Upper lobe of left lung (tissue), 6 donors: ENCODE results near the gene NAGK. TPM values are rescaled to one million over a fixed set of nuclear protein-coding genes. Genes with fewer than 3 reads are reported as not detected.

Experiments
- ATAC-seq, 2 donors: fragments of 200-7000 bp; cut with Tn5 transposase; one replicate each; pipeline ENCODE4 v1.9.1; 2022; ENCODE audit warnings: mild to moderate bottlenecking in 2 of 2, moderate library complexity in 2 of 2; ENCODE audit not compliant: low FRiP score in 2 of 2
- DNase-seq, 2 donors: peaks; one replicate each; pipeline ENCODE4 v3.0.0-alpha.2; 2019 to 2020
- H3K27ac ChIP-seq, 4 donors: fragments of 200-600 bp; sonication (generic); one replicate each; pipeline ENCODE4 v1.5.1; 2016 to 2019
- H3K27me3 ChIP-seq, 4 donors: fragments of 200-600 bp; sonication (generic); one replicate each; pipeline ENCODE4 v1.5.1; 2017 to 2019
- H3K36me3 ChIP-seq, 4 donors: fragments of 200-600 bp; sonication (generic); one replicate each; pipeline ENCODE4 v1.5.1; 2016 to 2019
- H3K4me1 ChIP-seq, 4 donors: fragments of 200-600 bp; sonication (generic); one replicate each; pipeline ENCODE4 v1.5.1; 2018 to 2019
- H3K4me3 ChIP-seq, 4 donors: fragments of 200-600 bp; sonication (generic); one replicate each; pipeline ENCODE4 v1.5.1; 2017 to 2019; ENCODE audit warnings: mild to moderate bottlenecking in 2 of 4, moderate library complexity in 1 of 4
- H3K9me3 ChIP-seq, 4 donors: fragments of 200-600 bp; sonication (generic); one replicate each; pipeline ENCODE4 v1.5.1; 2018 to 2019
- CTCF ChIP-seq, 6 experiments: fragments of 450-650 bp in 4 of 6; fragments of 200-600 bp in 2 of 6; sonication (generic) in 2 of 6; IDR thresholded peaks; one replicate each; pipeline ENCODE4 v1.5.1; 2016 to 2019; ENCODE audit warnings: antibody characterized with exemption in 6 of 6
- EP300 ChIP-seq, 4 donors: sonication (generic); formaldehyde crosslinking; IDR thresholded peaks; one replicate each; pipeline ENCODE4 v1.5.1; 2017; ENCODE audit warnings: antibody characterized with exemption in 4 of 4, control low read depth in 2 of 4
- POLR2A ChIP-seq, 4 donors: fragments of 450-650 bp; IDR thresholded peaks; one replicate each; pipeline ENCODE4 v1.5.1; 2016 to 2017; ENCODE audit warnings: antibody characterized with exemption in 4 of 4, mild to moderate bottlenecking in 2 of 4
- POLR2AphosphoS5 ChIP-seq, 2 donors: sonication (generic); formaldehyde crosslinking; IDR thresholded peaks; one replicate each; pipeline ENCODE4 v1.5.1; 2017; ENCODE audit warnings: antibody characterized with exemption in 2 of 2
- WGBS, 2 donors: methylation state at CpG; one replicate each; pipeline ENCODE4 v1.1.5; 2017 to 2018; 5-methylcytosine and 5-hydroxymethylcytosine counted together
- total RNA-seq, 6 donors: library from RNA; depleted of rRNA in 4 of 6; stranded (reverse); fragments of >200 nt in 4 of 6; gene quantifications; one replicate each; pipeline versions ENCODE4 v1.1.0 to v1.2.1, GENCODE V29; 2016 to 2021
- donor health status: DM: no; HTN: no; CAD: no; lungs with moderate emphysema.
- donor health status: DM: no; HTN: yes; CAD: no; lungs with severe emphysema.

The NAGK gene
- total RNA-seq, 6 donors from 2014 or later: 51.4 to 157 (median 139) TPM

DNA sequence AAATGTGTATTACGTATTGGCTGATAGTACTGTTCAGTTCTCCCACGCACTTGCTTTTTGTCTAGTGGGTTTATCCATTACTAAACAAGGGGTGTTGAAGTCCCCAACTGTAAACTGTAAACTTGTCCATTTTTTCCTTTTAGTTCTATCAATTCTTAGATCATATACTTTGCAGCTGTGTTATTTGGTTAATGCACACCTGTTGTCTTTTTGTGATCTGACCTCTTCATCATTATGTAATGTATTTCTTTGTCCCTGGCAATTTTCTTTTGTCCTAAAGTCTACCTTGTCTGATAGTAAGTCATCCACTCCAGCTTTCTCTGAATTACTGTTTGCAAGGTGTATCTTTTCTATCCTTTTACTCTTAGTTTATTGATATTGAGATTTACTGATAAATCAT, 39.6 kb downstream of the NAGK start:
- TF ChIP-seq POLR2AphosphoS5 (IDR thresholded peaks at IDR 0.05) (no peak), EP300 (IDR thresholded peaks at IDR 0.05) (no peak), CTCF (IDR thresholded peaks at IDR 0.05) (no peak), POLR2A (IDR thresholded peaks at IDR 0.05) (no peak)
- Histone ChIP-seq H3K36me3 (peaks cover 0 to 11% (median 2%) of the 10 kb centered on the region in 4 donors), H3K27ac (no peak overlapping the region), H3K27me3 (no peaks in the 10 kb centered on the region), H3K9me3 (no peaks in the 10 kb centered on the region), H3K4me3 (no peak overlapping the region), H3K4me1 (no peaks in the 10 kb centered on the region)
- no peak for DNase-seq
- no peak for ATAC-seq
- 95 to 98% methylated on average over 2 of the region's 2 CpGs for WGBS, 2 donors

DNA sequence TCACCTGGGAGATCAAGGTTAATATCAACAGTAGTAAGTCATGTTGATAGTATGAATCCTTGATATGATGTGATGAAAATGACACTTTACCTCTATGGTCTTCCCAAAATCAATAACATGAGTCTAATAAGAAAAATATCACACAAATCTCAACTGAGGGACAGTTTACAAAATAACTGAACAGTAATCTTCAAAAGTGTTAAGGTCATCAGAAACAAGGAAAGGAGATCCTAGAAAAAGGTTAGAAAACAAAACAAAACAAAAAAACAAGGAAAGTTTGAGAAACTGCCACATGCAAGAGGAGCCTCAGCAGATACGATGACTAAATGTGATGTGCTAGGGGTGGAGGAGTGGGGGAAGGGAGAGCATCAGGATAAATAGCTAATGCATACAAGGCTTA, 45.4 kb downstream of the NAGK start:
- no peak overlapping the region for H3K4me3 ChIP-seq
- H3K27ac ChIP-seq: no peak overlapping the region
- H3K9me3 ChIP-seq: no peaks in the 10 kb centered on the region
- H3K4me1 ChIP-seq: no peaks in the 10 kb centered on the region
- ATAC-seq (no peak), DNase-seq (no peak)
- H3K36me3 ChIP-seq: peaks cover 0 to 42% (median 4%) of the 10 kb centered on the region in 4 donors
- TF ChIP-seq POLR2A (IDR thresholded peaks at IDR 0.05) (no peak), POLR2AphosphoS5 (IDR thresholded peaks at IDR 0.05) (no peak), CTCF (IDR thresholded peaks at IDR 0.05) (no peak)
- H3K27me3 ChIP-seq: no peaks in the 10 kb centered on the region
- 100% methylated on average over 1 of the region's 1 CpG for WGBS, 2 donors

- no peak for TF ChIP-seq EP300 (IDR thresholded peaks at IDR 0.05)
- no peak for TF ChIP-seq CTCF (IDR thresholded peaks at IDR 0.05)
- no peak for TF ChIP-seq POLR2AphosphoS5 (IDR thresholded peaks at IDR 0.05)
- no peak for TF ChIP-seq POLR2A (IDR thresholded peaks at IDR 0.05)
- H3K27ac ChIP-seq: no peak overlapping the region
- no peaks in the 10 kb centered on the region for H3K4me1 ChIP-seq
- ATAC-seq: no peak
- no peaks in the 10 kb centered on the region for H3K27me3 ChIP-seq
- no peaks in the 10 kb centered on the region for H3K9me3 ChIP-seq
- H3K4me3 ChIP-seq: no peak overlapping the region
- DNase-seq: no peak
- peaks cover 0 to 55% (median 9%) of the 10 kb centered on the region in 4 donors for H3K36me3 ChIP-seq
These were observed 48.6 kb downstream of the NAGK start for GRCh38 chr2:71117063-71117462.

DNA sequence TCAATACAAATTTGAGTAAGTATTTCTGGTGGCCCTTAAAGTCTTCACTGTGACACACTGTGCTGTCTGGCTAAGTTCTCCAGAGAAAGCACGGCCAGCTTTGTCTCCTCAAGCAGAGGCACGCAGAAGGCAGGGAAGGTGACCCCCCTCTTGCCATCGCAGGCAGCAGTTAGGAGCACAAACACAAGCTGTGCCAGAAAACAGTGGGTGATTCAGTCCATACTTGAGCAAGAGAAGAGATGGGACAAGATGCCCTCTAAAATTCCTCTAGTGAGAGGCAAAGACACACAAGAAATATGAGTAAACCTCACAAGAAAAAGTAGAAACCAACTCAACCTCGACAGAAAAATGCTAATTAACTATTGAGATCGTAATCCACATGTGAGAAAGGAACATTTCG, 51.7 kb downstream of the NAGK start:
- ATAC-seq: no peak

More for the DNA sequence above, 51.7 kb downstream of the NAGK start:
- 83 to 90% methylated on average over 6 of the region's 6 CpGs for WGBS, 2 donors
- no peak for DNase-seq
- no peaks in the 10 kb centered on the region for H3K27me3 ChIP-seq
- H3K9me3 ChIP-seq: no peaks in the 10 kb centered on the region
- peaks cover 0 to 67% (median 10%) of the 10 kb centered on the region in 4 donors for H3K36me3 ChIP-seq
- no peak overlapping the region for H3K4me3 ChIP-seq
- TF ChIP-seq POLR2A (IDR thresholded peaks at IDR 0.05): no peak
- TF ChIP-seq CTCF (IDR thresholded peaks at IDR 0.05): no peak
- no peak for TF ChIP-seq POLR2AphosphoS5 (IDR thresholded peaks at IDR 0.05)
- no peak for TF ChIP-seq EP300 (IDR thresholded peaks at IDR 0.05)
- H3K4me1 ChIP-seq: no peaks in the 10 kb centered on the region
- no peak overlapping the region for H3K27ac ChIP-seq
